ENCODE results near the gene DNPH1.

DNA sequence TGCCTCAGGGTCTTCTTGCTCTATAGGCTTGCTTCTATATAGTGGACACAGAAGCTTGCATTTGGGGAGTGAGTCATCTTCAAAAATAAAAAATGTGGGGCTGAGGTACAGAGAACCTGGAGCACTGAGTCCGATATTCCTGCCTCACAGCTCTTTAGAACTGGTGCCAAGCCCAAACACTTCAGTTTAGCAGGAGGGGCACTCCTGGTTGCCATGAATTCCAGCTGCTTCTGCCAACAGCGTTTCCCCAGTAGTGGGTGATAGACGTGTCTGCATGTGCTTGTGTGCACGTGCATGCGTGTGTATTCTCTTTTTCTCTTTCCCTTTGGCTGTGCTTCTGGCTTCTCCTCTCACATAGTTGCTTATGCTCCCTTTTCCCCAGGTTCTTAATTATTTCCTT is 11.9 kb downstream of the DNPH1 start:
- TF ChIP-seq POLR2A (IDR thresholded peaks at IDR 0.05), result no peak
- TF ChIP-seq, protein P1, sequence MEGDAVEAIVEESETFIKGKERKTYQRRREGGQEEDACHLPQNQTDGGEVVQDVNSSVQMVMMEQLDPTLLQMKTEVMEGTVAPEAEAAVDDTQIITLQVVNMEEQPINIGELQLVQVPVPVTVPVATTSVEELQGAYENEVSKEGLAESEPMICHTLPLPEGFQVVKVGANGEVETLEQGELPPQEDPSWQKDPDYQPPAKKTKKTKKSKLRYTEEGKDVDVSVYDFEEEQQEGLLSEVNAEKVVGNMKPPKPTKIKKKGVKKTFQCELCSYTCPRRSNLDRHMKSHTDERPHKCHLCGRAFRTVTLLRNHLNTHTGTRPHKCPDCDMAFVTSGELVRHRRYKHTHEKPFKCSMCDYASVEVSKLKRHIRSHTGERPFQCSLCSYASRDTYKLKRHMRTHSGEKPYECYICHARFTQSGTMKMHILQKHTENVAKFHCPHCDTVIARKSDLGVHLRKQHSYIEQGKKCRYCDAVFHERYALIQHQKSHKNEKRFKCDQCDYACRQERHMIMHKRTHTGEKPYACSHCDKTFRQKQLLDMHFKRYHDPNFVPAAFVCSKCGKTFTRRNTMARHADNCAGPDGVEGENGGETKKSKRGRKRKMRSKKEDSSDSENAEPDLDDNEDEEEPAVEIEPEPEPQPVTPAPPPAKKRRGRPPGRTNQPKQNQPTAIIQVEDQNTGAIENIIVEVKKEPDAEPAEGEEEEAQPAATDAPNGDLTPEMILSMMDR (IDR thresholded peaks at IDR 0.05), result no peak
- no peak for TF ChIP-seq EP300 (IDR thresholded peaks at IDR 0.05)

All from ovary (tissue), 3 donors.